Right lobe of liver (tissue), 4 donors: ENCODE data around the gene FYB1.

Experiments
- POLR2A ChIP-seq: fragments of 450-650 bp; IDR thresholded peaks from one replicate; pipeline ENCODE4 v1.6.1; 2017; ENCODE audit warnings: antibody characterized with exemption, mild to moderate bottlenecking
- TF ChIP-seq, protein P1 (sequence below), 4 donors: fragments of 200-600 bp in 3 of 4; fragments of 450-650 bp in 1 of 4; IDR thresholded peaks; one replicate each; pipeline versions ENCODE4 v1.5.1 to v1.8.0; 2016 to 2022; ENCODE audit warnings: antibody characterized with exemption in 4 of 4, mild to moderate bottlenecking in 2 of 4
- donor health status: DM: no; HTN: no; CAD: no.
- donor health status: DM: no; HTN: no; CAD: no.
- donor health status: DM: no; HTN: yes; CAD: no.

DNA sequence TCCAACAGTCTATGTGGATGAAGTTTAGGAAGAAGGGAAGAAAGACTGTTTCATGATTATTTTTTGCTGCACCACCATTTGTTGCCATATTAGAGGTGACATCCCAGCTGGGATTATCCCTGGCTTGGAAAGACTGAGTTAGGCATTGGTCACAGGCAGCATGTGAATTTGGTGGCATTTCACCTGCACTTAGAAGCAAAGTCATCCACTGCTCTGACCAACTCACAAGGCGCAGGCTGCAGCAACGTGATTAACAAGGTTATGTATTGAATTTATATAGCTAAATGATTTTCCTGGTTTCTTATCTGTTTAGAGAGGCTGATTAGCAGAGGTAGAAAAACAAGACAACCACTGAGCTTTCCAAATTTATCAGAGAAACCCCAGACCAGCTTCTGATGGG, 2.7 kb downstream of the FYB1 start:
- no peak for TF ChIP-seq POLR2A
- TF ChIP-seq, protein P1, sequence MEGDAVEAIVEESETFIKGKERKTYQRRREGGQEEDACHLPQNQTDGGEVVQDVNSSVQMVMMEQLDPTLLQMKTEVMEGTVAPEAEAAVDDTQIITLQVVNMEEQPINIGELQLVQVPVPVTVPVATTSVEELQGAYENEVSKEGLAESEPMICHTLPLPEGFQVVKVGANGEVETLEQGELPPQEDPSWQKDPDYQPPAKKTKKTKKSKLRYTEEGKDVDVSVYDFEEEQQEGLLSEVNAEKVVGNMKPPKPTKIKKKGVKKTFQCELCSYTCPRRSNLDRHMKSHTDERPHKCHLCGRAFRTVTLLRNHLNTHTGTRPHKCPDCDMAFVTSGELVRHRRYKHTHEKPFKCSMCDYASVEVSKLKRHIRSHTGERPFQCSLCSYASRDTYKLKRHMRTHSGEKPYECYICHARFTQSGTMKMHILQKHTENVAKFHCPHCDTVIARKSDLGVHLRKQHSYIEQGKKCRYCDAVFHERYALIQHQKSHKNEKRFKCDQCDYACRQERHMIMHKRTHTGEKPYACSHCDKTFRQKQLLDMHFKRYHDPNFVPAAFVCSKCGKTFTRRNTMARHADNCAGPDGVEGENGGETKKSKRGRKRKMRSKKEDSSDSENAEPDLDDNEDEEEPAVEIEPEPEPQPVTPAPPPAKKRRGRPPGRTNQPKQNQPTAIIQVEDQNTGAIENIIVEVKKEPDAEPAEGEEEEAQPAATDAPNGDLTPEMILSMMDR (IDR thresholded peaks at IDR 0.05): no peak
